Ishikawa (cell line): ENCODE measurements around the gene ZNF17.

Experiments
- CEBPB ChIP-seq: IDR thresholded peaks from 2 replicates; pipeline ENCODE4 v1.6.1; 2012
- CREB1 ChIP-seq: IDR thresholded peaks from 2 replicates; pipeline ENCODE4 v1.6.1; 2012; ENCODE audit warnings: low read depth
- EGR1 ChIP-seq: IDR thresholded peaks from 2 replicates; pipeline ENCODE4 v1.6.1; 2012
- EP300 ChIP-seq: IDR thresholded peaks from 2 replicates; pipeline ENCODE4 v1.6.1; 2012; ENCODE audit warnings: borderline replicate concordance
- FOXM1 ChIP-seq: IDR thresholded peaks from 2 replicates; pipeline ENCODE4 v1.6.1; 2012; ENCODE audit warnings: low read depth, borderline replicate concordance
- MAX ChIP-seq: IDR thresholded peaks from 2 replicates; pipeline ENCODE4 v1.6.1; 2012
- RAD21 ChIP-seq: IDR thresholded peaks from 2 replicates; pipeline ENCODE4 v1.6.1; 2012; ENCODE audit warnings: low read depth
- TAF1 ChIP-seq: IDR thresholded peaks from 2 replicates; pipeline ENCODE4 v1.6.1; 2012; ENCODE audit warnings: low read depth, mild to moderate bottlenecking
- TCF12 ChIP-seq: IDR thresholded peaks from 2 replicates; pipeline ENCODE4 v1.6.1; 2012; ENCODE audit warnings: low read depth
- YY1 ChIP-seq: IDR thresholded peaks from 2 replicates; pipeline ENCODE4 v1.6.1; 2012; ENCODE audit warnings: low read depth
- ZBTB7A ChIP-seq: IDR thresholded peaks from 2 replicates; pipeline ENCODE4 v1.6.1; 2012; ENCODE audit warnings: low read depth
- TF ChIP-seq, protein P1 (sequence below): IDR thresholded peaks from 2 replicates; pipeline ENCODE4 v1.6.1; 2012; ENCODE audit warnings: low read depth, mild to moderate bottlenecking

DNA sequence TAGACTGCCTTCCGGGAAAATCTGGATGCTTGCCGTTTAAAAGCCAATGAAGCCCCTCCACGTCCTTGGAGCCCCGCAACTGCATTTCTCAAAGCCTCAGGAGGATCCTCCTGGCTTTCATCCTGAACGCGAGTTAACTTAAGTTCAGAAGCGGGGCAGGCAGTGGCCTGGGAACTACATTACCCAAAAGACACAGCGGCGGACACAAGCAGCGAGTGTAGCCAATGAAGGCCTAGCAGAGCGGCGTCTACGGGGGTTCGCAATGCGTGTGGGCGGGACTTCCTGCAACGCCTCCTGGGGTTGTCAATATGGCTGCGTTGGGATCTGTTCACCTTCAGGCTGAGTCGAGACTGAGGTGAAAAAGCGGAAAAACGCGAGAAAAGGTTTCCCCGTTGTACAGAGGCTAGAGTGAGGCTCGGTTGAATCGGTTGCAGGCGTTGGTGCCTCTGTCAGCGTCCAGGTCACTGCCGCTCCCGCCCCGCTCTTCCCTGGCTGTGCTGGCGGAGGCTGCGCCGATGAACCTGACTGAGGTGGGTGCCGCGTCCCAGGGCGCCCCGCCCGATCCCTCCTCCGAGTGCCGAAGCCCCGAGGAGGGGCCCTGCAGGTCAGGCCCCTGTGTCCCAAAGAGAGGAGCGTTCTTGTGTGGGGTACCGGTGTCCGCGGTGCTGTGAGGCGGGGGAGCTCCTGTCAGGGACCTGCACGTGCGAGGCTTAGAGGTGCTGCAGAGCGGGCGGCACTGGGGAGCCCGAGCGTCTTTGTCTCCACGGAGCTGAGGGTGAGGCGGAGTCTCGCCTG is at the start of gene ZNF17:
- TF ChIP-seq, protein P1, sequence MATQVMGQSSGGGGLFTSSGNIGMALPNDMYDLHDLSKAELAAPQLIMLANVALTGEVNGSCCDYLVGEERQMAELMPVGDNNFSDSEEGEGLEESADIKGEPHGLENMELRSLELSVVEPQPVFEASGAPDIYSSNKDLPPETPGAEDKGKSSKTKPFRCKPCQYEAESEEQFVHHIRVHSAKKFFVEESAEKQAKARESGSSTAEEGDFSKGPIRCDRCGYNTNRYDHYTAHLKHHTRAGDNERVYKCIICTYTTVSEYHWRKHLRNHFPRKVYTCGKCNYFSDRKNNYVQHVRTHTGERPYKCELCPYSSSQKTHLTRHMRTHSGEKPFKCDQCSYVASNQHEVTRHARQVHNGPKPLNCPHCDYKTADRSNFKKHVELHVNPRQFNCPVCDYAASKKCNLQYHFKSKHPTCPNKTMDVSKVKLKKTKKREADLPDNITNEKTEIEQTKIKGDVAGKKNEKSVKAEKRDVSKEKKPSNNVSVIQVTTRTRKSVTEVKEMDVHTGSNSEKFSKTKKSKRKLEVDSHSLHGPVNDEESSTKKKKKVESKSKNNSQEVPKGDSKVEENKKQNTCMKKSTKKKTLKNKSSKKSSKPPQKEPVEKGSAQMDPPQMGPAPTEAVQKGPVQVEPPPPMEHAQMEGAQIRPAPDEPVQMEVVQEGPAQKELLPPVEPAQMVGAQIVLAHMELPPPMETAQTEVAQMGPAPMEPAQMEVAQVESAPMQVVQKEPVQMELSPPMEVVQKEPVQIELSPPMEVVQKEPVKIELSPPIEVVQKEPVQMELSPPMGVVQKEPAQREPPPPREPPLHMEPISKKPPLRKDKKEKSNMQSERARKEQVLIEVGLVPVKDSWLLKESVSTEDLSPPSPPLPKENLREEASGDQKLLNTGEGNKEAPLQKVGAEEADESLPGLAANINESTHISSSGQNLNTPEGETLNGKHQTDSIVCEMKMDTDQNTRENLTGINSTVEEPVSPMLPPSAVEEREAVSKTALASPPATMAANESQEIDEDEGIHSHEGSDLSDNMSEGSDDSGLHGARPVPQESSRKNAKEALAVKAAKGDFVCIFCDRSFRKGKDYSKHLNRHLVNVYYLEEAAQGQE: no peak
- TF ChIP-seq TCF12: no peak
- peak; percentile 67 for TF ChIP-seq CREB1
- no peak for TF ChIP-seq EP300
- TF ChIP-seq TAF1: peak; percentile 85
- no peak for TF ChIP-seq ZBTB7A
- no peak for TF ChIP-seq RAD21
- no peak for TF ChIP-seq CEBPB
- peak; percentile 27; the same call in 1 of the 2 replicates for TF ChIP-seq MAX
- TF ChIP-seq YY1: peak; percentile 97
- TF ChIP-seq EGR1: peak; percentile 30; the same call in 1 of the 2 replicates
- TF ChIP-seq FOXM1: no peak
